ENCODE results near the gene PCCB. TPM values are rescaled to one million over a fixed set of nuclear protein-coding genes. Genes with fewer than 3 reads are reported as not detected.

The PCCB gene
- total RNA-seq, 1 experiment from 2014 or later: 46.8 TPM

GRCh38 chr3:136351351-136351750 lies 101.2 kb downstream of the PCCB start:
- POLR2A ChIA-PET (ENCODE audit: unreplicated experiment): interaction anchor here (0.6 kb wide), 2 partner anchors 155 to 172 kb away, joined by 4 to 30 read pairs; partner anchors contain the start of gene MSL2

GRCh38 chr3:136351905-136352304 lies 101.8 kb downstream of the PCCB start:
- Histone ChIP-seq H3K27me3 (ENCODE audit: insufficient read depth, low read depth) (no peaks in the 10 kb centered on the region), H3K4me1 (replicated peaks; ENCODE audit: insufficient read depth) (peaks cover 14% of the 10 kb centered on the region), H4K20me1 (ENCODE audit: insufficient read depth) (0 out of 2 replicates have a peak, but pooled peaks cover 2% of the 10 kb centered on the region), H3K79me2 (ENCODE audit: low read depth) (no peaks in the 10 kb centered on the region), H3K4me2 (no peak overlapping the region), H3F3A (ENCODE audit: insufficient read depth, low read depth) (peaks cover 12% of the 10 kb centered on the region; the same call in 1 of the 2 replicates), H3K36me3 (ENCODE audit: low read depth) (peaks cover 5% of the 10 kb centered on the region; the same call in 1 of the 2 replicates), H3K27ac (no peak overlapping the region), H3K4me3 (no peak overlapping the region), H3K9me2 (ENCODE audit: insufficient read depth) (no peaks in the 10 kb centered on the region), H2AFZ (no peak overlapping the region), H3K9me3 (ENCODE audit: insufficient read depth, low read depth) (no peaks in the 10 kb centered on the region)
- ChIA-PET POLR2A (ENCODE audit: unreplicated experiment) (interaction anchor here (0.6 kb wide), 1 partner anchor 156 kb away, joined by 30 read pairs; the partner anchor contains the start of gene MSL2), CTCF (interaction anchor here (0.6 to 1.8 kb wide), 3 partner anchors 46 to 400 kb away, joined by 3 to 8 read pairs (median 6); partner anchors contain the start of gene STAG1)
- no TSS peak for BruUV-seq (replicated peaks)
- intact Hi-C loops (cut with micrococcal nuclease; ENCODE audit: unreplicated experiment): loop anchor here (5.0 kb wide), 1 partner anchor 280 kb away; no protein-coding TSS in a partner anchor
- TF ChIP-seq EZH2 (IDR thresholded peaks at IDR 0.05; ENCODE audit: low read depth) (no peak), CTCF (conservative IDR thresholded peaks at IDR 0.05) (peak; percentile 43)
- DNase-seq: no peak

More at GRCh38 chr3:136351351-136351750, 101.2 kb downstream of the PCCB start:
- H4K20me1 ChIP-seq (ENCODE audit: insufficient read depth): 0 out of 2 replicates have a peak, but pooled peaks cover 2% of the 10 kb centered on the region
- H3K4me3 ChIP-seq: no peak overlapping the region
- TF ChIP-seq EZH2 (IDR thresholded peaks at IDR 0.05; ENCODE audit: low read depth): no peak
- no peak for TF ChIP-seq CTCF (conservative IDR thresholded peaks at IDR 0.05)
- H3K9me3 ChIP-seq (ENCODE audit: insufficient read depth, low read depth): no peaks in the 10 kb centered on the region
- no peak overlapping the region for H2AFZ ChIP-seq
- intact Hi-C loops (cut with micrococcal nuclease; ENCODE audit: unreplicated experiment): loop anchor here (5.0 kb wide), 1 partner anchor 281 kb away; no protein-coding TSS in a partner anchor
- no peaks in the 10 kb centered on the region for H3K79me2 ChIP-seq (ENCODE audit: low read depth)
- H3K9me2 ChIP-seq (ENCODE audit: insufficient read depth): no peaks in the 10 kb centered on the region
- peaks cover 12% of the 10 kb centered on the region; the same call in 1 of the 2 replicates for H3F3A ChIP-seq (ENCODE audit: insufficient read depth, low read depth)
- H3K27ac ChIP-seq: no peak overlapping the region
- BruUV-seq (replicated peaks): no TSS peak
- H3K27me3 ChIP-seq (ENCODE audit: insufficient read depth, low read depth): no peaks in the 10 kb centered on the region
- no peak overlapping the region for H3K4me2 ChIP-seq
- CTCF ChIA-PET: interaction anchor here (0.7 to 1.8 kb wide), 2 partner anchors 45 to 401 kb away, joined by 3 to 6 read pairs; partner anchors contain the start of gene STAG1
- DNase-seq: no peak
- peaks cover 5% of the 10 kb centered on the region; the same call in 1 of the 2 replicates for H3K36me3 ChIP-seq (ENCODE audit: low read depth)
- peaks cover 14% of the 10 kb centered on the region for H3K4me1 ChIP-seq (replicated peaks; ENCODE audit: insufficient read depth)

DNA sequence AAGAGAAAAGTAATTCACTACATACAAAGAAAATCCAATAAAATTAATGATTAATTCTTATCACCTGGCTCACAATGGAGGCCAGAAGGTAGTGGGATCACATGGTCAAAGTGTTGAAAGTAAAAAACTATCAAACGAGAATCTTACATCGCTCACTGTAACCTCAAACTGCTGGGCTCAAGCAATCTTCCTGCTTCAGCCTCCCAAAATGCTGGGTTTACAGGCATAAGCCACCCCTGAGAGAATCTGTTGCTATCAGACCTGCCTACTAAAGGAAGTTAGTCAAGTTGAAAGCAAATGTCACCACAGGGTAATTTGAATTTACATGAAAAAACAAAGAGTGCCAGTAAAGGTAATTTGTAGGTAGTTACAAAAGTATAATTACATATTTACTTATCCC lies 103.3 kb downstream of the PCCB start:
- Histone ChIP-seq H3K27ac (no peak overlapping the region), H3K4me1 (replicated peaks; ENCODE audit: insufficient read depth) (peaks cover 14% of the 10 kb centered on the region), H3K36me3 (ENCODE audit: low read depth) (peaks cover 5% of the 10 kb centered on the region; the same call in 1 of the 2 replicates), H3K27me3 (ENCODE audit: insufficient read depth, low read depth) (no peaks in the 10 kb centered on the region), H3F3A (ENCODE audit: insufficient read depth, low read depth) (peaks cover 12% of the 10 kb centered on the region; the same call in 1 of the 2 replicates), H3K9me3 (ENCODE audit: insufficient read depth, low read depth) (no peaks in the 10 kb centered on the region), H3K4me3 (no peak overlapping the region), H2AFZ (no peak overlapping the region), H3K9me2 (ENCODE audit: insufficient read depth) (no peaks in the 10 kb centered on the region), H4K20me1 (ENCODE audit: insufficient read depth) (0 out of 2 replicates have a peak, but pooled peaks cover 2% of the 10 kb centered on the region), H3K4me2 (no peak overlapping the region), H3K79me2 (ENCODE audit: low read depth) (no peaks in the 10 kb centered on the region)
- intact Hi-C loops (cut with micrococcal nuclease; ENCODE audit: unreplicated experiment): loop anchor here (5.0 kb wide), 1 partner anchor 279 kb away; no protein-coding TSS in a partner anchor
- TF ChIP-seq EZH2 (IDR thresholded peaks at IDR 0.05; ENCODE audit: low read depth) (no peak), CTCF (conservative IDR thresholded peaks at IDR 0.05) (no peak)
- no TSS peak for BruUV-seq (replicated peaks)
- no peak for DNase-seq
- ChIA-PET CTCF (no interaction called here), POLR2A (ENCODE audit: unreplicated experiment) (no interaction called here)

All from PC-9 (cell line).